ENCODE measurements around the gene WDR31. TPM values are rescaled to one million over a fixed set of nuclear protein-coding genes. Genes with fewer than 3 reads are reported as not detected.

WDR31 gene
- total and polyA plus RNA-seq, 11 donors = 7.0 to 22.4 (median 13.6) TPM

DNA sequence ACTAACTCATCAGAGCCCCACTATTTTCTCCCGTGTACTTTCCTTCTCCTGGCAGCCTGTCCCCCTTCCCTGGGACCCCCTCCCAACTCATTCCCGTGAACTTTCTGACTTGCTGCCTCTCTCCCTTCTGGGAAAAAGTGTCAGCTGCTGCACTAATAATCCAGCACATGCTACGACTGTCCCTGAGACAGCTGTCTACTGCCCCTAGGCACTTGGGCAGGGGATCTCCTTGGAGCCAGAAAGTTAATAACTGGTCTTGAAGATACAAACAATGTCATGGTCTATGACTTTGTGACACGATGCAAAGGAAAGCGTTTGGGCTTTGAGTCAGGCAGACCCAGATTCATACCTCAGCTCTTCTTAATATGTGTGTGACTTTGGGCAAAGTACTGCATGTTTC is 26.8 kb downstream of the WDR31 start:
- no peak overlapping the region for H3K27ac ChIP-seq
- ATAC-seq = no peak
- TF ChIP-seq POLR2A (IDR thresholded peaks at IDR 0.05) = no peak
- TF ChIP-seq, protein P1, sequence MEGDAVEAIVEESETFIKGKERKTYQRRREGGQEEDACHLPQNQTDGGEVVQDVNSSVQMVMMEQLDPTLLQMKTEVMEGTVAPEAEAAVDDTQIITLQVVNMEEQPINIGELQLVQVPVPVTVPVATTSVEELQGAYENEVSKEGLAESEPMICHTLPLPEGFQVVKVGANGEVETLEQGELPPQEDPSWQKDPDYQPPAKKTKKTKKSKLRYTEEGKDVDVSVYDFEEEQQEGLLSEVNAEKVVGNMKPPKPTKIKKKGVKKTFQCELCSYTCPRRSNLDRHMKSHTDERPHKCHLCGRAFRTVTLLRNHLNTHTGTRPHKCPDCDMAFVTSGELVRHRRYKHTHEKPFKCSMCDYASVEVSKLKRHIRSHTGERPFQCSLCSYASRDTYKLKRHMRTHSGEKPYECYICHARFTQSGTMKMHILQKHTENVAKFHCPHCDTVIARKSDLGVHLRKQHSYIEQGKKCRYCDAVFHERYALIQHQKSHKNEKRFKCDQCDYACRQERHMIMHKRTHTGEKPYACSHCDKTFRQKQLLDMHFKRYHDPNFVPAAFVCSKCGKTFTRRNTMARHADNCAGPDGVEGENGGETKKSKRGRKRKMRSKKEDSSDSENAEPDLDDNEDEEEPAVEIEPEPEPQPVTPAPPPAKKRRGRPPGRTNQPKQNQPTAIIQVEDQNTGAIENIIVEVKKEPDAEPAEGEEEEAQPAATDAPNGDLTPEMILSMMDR (IDR thresholded peaks at IDR 0.05) = no peak
- H3K4me3 ChIP-seq = no peak overlapping the region
- peaks cover 0 to 19% (median 3%) of the 10 kb centered on the region in 9 donors for H3K36me3 ChIP-seq
- DNase-seq = no peak
- H3K4me1 ChIP-seq = peaks cover 0 to 22% (median 9%) of the 10 kb centered on the region in 12 donors
- H3K9me3 ChIP-seq = no peaks in the 10 kb centered on the region
- 75 to 83% (median 80%) methylated on average over 5 of the region's 5 CpGs for WGBS, 4 donors
- intact Hi-C loops (cut with DNase I) = loop anchor here in 4 of 10 donors (5.0 to 10.0 kb wide), 5 partner anchors 89 to 352 kb away; partner anchors contain the start of gene ALAD (in 1 of the 4)
- H3K27me3 ChIP-seq = no peaks in the 10 kb centered on the region

DNA sequence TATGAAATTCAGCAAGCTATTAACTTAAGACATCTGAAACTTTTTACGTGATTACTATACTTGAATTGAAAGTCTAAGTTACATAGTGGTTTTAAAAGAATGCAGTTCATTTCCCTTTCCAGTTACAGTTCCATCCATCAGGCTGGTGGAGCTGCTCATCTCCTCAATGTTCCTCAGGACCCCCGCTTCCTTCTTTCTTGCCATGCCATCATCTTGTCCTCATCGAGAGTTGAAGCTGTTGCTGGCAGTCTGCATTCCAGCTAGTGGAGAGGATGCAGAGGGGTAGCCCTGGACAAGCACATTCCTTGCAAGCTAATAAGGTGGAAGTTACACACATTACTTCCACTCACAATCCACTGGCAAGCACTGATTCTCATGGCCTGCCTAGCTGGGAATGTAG is 28.1 kb downstream of the WDR31 start:
- H3K9me3 ChIP-seq = no peaks in the 10 kb centered on the region
- H3K4me3 ChIP-seq = no peak overlapping the region
- intact Hi-C loops (cut with DNase I) = loop anchor here in 4 of 10 donors (2.0 to 10.0 kb wide), 6 partner anchors 87 to 353 kb away; partner anchors contain the start of gene ALAD (in 1 of the 4)
- H3K27ac ChIP-seq = no peak overlapping the region
- no peak for ATAC-seq
- WGBS, 4 donors = 84 to 91% (median 88%) methylated on average over 3 of the region's 3 CpGs
- TF ChIP-seq, protein P1 (IDR thresholded peaks at IDR 0.05) = no peak
- TF ChIP-seq POLR2A (IDR thresholded peaks at IDR 0.05) = no peak
- H3K4me1 ChIP-seq = peaks cover 0 to 22% (median 9%) of the 10 kb centered on the region in 12 donors
- DNase-seq = no peak
- H3K36me3 ChIP-seq = peaks cover 0 to 9% (median under 1%) of the 10 kb centered on the region in 9 donors
- no peaks in the 10 kb centered on the region for H3K27me3 ChIP-seq

DNA sequence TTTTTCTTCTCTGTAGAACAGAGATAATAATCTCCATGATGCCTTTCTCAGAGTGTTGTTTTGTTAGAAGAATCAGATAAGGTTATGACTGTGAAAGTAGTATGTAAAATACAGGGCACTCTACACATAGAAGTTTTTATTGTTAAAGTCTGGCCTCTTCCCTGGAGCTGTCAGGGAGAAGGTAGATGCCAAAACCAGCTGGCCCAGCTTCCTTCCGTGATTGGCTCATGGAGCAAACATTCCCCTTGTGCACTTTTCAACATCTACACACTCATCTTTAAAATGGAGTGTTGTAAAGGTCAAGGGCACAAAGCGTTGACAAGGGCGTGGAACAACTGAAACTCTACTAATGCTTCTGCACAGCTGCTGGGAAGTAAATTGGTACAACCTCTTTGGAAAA is 29.5 kb downstream of the WDR31 start:
- Histone ChIP-seq H3K27me3 (no peaks in the 10 kb centered on the region), H3K27ac (peak overlapping the region in 6 of 12 donors; percentile 16 to 73 (median 50)), H3K4me3 (no peak overlapping the region), H3K4me1 (peaks cover 0 to 22% (median 9%) of the 10 kb centered on the region in 12 donors), H3K36me3 (no peaks in the 10 kb centered on the region), H3K9me3 (no peaks in the 10 kb centered on the region)
- 14 to 33% (median 23%) methylated on average over 3 of the region's 3 CpGs for WGBS, 4 donors
- intact Hi-C loops (cut with DNase I) = loop anchor here in 5 of 10 donors (1.0 to 10.0 kb wide), 8 partner anchors 88 to 354 kb away; partner anchors contain the start of genes ALAD (in 2 of the 5), C9orf43 (in 1 of the 5) and POLE3 (in 1 of the 5)
- peak in 3 of 5 donors; percentile 26 to 65 (median 43) for DNase-seq
- ATAC-seq = peak in 3 of 4 donors; percentile 86 to 92 (median 89)
- no peak for TF ChIP-seq POLR2A (IDR thresholded peaks at IDR 0.05)
- TF ChIP-seq, protein P1 (IDR thresholded peaks at IDR 0.05) = no peak

DNA sequence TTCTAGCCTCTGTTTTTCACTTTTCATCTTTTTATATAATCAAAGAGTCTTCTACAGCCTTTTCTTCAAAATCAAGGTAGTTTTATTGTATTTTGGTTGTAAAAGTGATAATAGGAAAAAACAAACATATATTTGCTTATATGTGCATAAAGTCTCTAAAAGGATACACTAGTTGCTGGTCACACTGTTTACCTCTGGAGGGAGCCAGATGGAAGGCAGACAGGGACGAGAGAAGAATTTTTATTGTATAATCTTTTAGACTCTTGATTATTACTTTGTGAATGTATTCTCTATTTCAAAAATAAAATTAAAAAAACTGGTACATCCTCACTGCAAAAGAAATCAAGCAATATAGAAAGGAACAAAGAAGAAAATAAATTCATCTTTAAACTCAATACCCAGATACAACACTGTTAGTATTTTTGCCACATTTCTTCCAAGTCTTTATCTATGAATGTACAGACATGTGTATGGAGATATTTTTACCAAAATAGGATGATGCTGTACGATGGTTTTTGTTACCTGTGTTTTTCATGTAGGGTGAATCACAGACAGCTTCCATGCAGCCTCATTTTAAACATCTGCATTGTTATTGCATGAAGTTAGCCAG is 30.8 kb downstream of the WDR31 start:
- Histone ChIP-seq H3K27ac (peak overlapping the region in 3 of 12 donors; percentile 16 to 73 (median 71)), H3K4me1 (peaks cover 0 to 22% (median 9%) of the 10 kb centered on the region in 12 donors), H3K27me3 (no peaks in the 10 kb centered on the region), H3K9me3 (no peaks in the 10 kb centered on the region), H3K36me3 (no peaks in the 10 kb centered on the region), H3K4me3 (no peak overlapping the region)
- DNase-seq (no peak), ATAC-seq (peak in 2 of 4 donors; percentile 63 to 64)
- intact Hi-C loops (cut with DNase I) = loop anchor here in 7 of 10 donors (2.0 to 10.0 kb wide), 6 partner anchors 93 to 349 kb away; partner anchors contain the start of gene ALAD (in 1 of the 7)
- WGBS, 4 donors = 5 to 10% (median 6%) methylated on average over 2 of the region's 2 CpGs
- TF ChIP-seq, protein P1 (IDR thresholded peaks at IDR 0.05) = peak; percentile 56 to 83 (median 65)
- TF ChIP-seq POLR2A (IDR thresholded peaks at IDR 0.05) = no peak
